ENCODE results near the gene SRGAP3. TPM values are rescaled to one million over a fixed set of nuclear protein-coding genes. Genes with fewer than 3 reads are reported as not detected.

The SRGAP3 gene
- total RNA-seq, 2 experiments from 2014 or later = 1.2 to 1.3 TPM

DNA sequence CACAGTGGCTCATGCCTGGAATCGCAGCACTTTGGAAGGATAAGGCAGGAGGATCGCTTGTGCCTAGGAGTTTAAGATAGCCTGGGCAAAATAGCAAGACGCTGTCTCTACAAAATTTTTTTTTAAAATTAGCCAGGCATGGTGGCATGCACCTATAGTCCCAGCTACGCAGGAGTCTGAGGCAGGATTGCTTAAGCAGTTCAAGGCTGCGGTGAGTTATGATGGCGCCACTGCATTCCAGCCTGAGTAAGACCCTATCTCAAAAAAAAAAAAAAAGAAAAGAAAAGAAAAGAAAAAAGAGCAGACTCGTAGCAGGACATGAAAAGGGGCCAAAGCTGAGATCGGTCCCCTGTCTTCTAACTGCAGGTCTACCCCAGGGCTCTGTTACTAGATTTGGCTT is 18.9 kb downstream of the SRGAP3 start:
- Mint-ChIP-seq H3K36me3 (ENCODE audit: low read depth) (no peaks in the 10 kb centered on the region), H3K27ac (no peak overlapping the region), H3K4me1 (no peaks in the 10 kb centered on the region), H3K9me3 (no peaks in the 10 kb centered on the region), H3K27me3 (peaks cover 41% of the 10 kb centered on the region), H3K4me3 (no peak overlapping the region)
- CTCF ChIA-PET = no interaction called here
- POLR2A ChIA-PET = no interaction called here
- DNase-seq = no peak

DNA sequence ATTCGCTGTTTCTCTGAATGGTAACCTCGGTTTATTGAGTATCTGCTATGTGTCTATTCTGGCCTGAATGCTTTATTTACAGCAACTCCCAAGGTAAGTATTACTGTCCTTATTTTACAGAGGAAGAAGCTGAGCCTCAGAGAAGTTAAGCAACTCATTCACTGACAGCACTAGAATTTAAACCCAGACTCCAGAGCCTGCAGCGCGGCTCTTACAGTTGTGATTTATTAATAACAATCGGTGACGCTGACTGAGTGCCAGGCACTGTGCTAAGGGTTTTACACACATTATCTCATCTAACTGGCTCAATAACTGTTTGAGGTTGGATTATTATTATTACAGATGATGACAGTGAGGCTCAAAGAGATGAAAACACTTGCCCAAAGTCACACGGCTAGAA is 19.6 kb downstream of the SRGAP3 start:
- peaks cover 39% of the 10 kb centered on the region for H3K27me3 Mint-ChIP-seq
- H3K4me3 Mint-ChIP-seq = no peak overlapping the region
- H3K9me3 Mint-ChIP-seq = no peaks in the 10 kb centered on the region
- H3K36me3 Mint-ChIP-seq (ENCODE audit: low read depth) = no peaks in the 10 kb centered on the region
- no peak overlapping the region for H3K27ac Mint-ChIP-seq
- POLR2A ChIA-PET = no interaction called here
- CTCF ChIA-PET = interaction anchor here (1.1 kb wide), 1 partner anchor 18 kb away, joined by 4 read pairs; no protein-coding TSS in a partner anchor
- H3K4me1 Mint-ChIP-seq = peaks cover 3% of the 10 kb centered on the region
- no peak for DNase-seq

DNA sequence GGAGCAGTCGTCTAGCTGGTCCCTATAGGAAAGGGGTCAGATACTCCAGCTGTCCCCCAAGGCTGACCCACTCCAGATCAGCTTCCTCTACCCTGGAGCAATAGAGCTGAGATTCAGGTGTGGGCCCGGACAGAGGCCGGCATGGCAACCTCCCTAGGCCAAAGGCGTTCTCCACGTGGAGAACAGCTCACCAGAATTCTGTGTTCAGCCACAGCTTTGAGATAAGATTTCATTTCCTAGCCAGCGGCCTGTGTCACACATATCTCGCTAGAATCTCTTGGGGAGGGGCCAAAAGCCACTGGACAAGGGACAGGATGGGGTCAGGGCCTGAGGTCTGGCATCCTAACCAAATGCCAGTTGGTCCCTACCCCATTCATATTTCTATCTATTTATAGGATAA is 20.1 kb downstream of the SRGAP3 start:
- Mint-ChIP-seq H3K4me1 (peaks cover 9% of the 10 kb centered on the region), H3K9me3 (no peaks in the 10 kb centered on the region), H3K27me3 (peaks cover 41% of the 10 kb centered on the region), H3K36me3 (ENCODE audit: low read depth) (no peaks in the 10 kb centered on the region), H3K4me3 (no peak overlapping the region), H3K27ac (no peak overlapping the region)
- POLR2A ChIA-PET = no interaction called here
- CTCF ChIA-PET = interaction anchor here (1.1 kb wide), 1 partner anchor 17 kb away, joined by 4 read pairs; no protein-coding TSS in a partner anchor
- DNase-seq = no peak

DNA sequence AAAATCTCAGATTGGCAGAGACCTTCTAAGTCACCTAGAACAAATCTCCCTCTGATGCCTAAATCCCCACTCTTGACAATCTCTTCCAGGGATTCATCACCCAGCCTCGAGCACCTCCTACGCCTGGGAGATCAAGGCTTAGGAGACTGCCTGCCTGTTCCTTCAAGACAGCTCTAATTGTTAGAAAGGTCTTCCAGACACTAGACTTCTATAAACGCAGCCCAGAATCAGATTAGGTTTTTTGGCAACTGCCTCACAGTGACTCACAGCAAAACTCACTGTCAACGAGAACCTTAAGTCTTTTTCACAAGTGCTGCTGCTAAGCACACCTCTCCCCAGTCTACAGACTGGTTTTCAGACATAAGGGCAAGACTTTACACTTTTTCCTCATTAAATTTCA is 23.1 kb downstream of the SRGAP3 start:
- H3K27me3 Mint-ChIP-seq = peaks cover 44% of the 10 kb centered on the region
- no peak overlapping the region for H3K4me3 Mint-ChIP-seq
- DNase-seq = no peak
- no peaks in the 10 kb centered on the region for H3K9me3 Mint-ChIP-seq
- H3K4me1 Mint-ChIP-seq = peaks cover 17% of the 10 kb centered on the region
- H3K36me3 Mint-ChIP-seq (ENCODE audit: low read depth) = no peaks in the 10 kb centered on the region
- POLR2A ChIA-PET = no interaction called here
- H3K27ac Mint-ChIP-seq = no peak overlapping the region
- CTCF ChIA-PET = interaction anchor here (2.2 kb wide), 1 partner anchor 76 kb away, joined by 10 read pairs; no protein-coding TSS in a partner anchor

DNA sequence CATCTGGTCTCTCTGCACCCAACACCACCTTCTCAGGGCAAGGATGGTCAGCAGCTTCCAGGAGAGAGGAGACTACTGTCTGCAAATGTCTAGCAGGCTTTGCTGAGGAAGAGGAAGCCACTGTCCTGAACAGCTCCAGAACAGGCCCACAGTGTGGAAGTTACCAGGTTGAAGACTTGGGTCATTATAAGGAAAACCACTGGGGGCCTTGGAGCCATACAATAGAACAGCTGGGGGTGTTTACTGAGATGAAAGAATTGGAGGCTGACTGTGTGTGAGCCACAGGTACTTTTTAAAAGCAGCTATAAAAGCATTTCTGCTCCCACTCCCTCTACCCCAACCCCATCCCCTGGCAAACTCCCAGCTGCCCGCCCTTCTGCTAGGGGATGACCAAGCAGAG is 24.2 kb downstream of the SRGAP3 start:
- H3K27me3 Mint-ChIP-seq = peaks cover 40% of the 10 kb centered on the region
- CTCF ChIA-PET = interaction anchor here (2.2 kb wide), 1 partner anchor 77 kb away, joined by 10 read pairs; no protein-coding TSS in a partner anchor
- H3K27ac Mint-ChIP-seq = no peak overlapping the region
- POLR2A ChIA-PET = no interaction called here
- H3K9me3 Mint-ChIP-seq = no peaks in the 10 kb centered on the region
- no peaks in the 10 kb centered on the region for H3K36me3 Mint-ChIP-seq (ENCODE audit: low read depth)
- peaks cover 17% of the 10 kb centered on the region for H3K4me1 Mint-ChIP-seq
- no peak for DNase-seq
- H3K4me3 Mint-ChIP-seq = no peak overlapping the region

DNA sequence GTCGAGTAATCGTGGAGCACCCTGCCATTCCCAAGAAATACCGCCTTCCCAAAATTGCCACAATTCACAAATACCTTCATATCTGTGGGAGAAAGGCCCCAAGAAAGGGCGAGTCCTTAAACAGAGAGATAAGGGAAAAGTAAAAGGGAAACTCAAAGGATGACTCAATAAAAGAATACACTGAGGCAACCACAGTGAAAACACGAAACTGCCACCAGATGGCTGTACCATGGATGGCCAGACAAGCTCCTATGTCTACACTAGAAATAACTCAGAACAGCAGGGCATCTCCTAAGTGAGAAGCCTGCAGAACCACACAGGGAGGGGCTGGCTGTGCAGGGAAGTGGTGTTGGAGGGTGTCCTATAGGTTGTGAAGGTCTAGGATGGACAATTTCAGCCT is 25.0 kb downstream of the SRGAP3 start:
- CTCF ChIA-PET = interaction anchor here (2.2 kb wide), 1 partner anchor 78 kb away, joined by 10 read pairs; no protein-coding TSS in a partner anchor
- peak; percentile 22 for DNase-seq
- Mint-ChIP-seq H3K36me3 (ENCODE audit: low read depth) (no peaks in the 10 kb centered on the region), H3K27me3 (peaks cover 43% of the 10 kb centered on the region), H3K27ac (no peak overlapping the region), H3K4me3 (no peak overlapping the region), H3K4me1 (peaks cover 17% of the 10 kb centered on the region), H3K9me3 (no peaks in the 10 kb centered on the region)
- POLR2A ChIA-PET = no interaction called here

DNA sequence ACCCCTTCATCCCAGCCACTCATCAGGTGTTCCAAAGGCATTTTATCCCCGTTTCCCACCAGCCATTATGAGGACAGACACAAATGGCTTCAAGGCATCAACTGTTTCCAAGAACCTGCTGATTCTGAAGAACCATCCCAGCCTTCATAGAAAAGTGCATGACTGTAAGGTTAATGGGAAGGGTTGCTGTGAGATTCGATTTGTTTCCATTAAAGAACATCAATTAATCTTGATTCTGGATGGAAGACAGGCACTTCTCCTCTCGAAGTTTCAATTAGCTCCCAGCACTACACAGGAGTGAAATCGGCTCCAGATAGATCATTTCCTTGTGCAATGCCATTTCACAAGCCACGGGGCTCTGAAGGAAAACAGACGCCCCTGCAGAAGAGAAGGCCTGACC is 25.8 kb downstream of the SRGAP3 start:
- no peaks in the 10 kb centered on the region for H3K36me3 Mint-ChIP-seq (ENCODE audit: low read depth)
- H3K27ac Mint-ChIP-seq = no peak overlapping the region
- ChIA-PET CTCF (no interaction called here), POLR2A (no interaction called here)
- H3K9me3 Mint-ChIP-seq = no peaks in the 10 kb centered on the region
- H3K27me3 Mint-ChIP-seq = peaks cover 43% of the 10 kb centered on the region
- DNase-seq = no peak
- H3K4me3 Mint-ChIP-seq = no peak overlapping the region
- peaks cover 17% of the 10 kb centered on the region for H3K4me1 Mint-ChIP-seq

DNA sequence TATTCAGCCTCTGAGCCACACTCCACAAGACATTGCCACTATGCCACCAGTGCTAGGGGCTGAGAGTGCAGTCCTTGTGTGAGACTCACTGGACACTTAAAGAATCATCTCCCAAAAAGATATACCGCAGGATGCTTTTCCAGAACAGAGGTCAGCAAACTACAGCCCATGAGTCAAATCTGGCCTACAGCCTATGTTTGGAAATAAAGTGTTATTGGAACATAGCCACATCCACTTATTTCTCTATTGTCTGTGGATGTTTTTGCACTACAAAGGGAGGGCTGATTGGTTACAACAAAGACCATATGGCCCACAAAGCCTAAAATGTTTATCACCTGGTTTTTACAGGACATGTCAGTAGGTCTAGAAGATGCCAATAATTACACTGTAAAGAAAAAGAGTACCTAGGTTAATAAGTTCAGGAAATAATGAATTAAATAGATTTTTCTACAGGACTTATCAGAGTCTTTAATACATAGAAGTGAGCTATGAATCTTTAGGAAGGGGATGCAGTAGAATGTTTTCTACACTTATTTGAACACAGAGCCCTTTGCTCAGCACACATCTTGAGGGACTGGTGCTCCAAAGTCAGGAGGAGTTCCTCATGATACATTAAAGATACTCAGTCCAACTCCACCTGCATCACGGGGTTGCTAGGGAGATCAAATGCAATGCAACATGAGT is 26.3 kb downstream of the SRGAP3 start:
- Mint-ChIP-seq H3K27ac (no peak overlapping the region), H3K36me3 (ENCODE audit: low read depth) (no peaks in the 10 kb centered on the region), H3K4me3 (no peak overlapping the region), H3K4me1 (peaks cover 17% of the 10 kb centered on the region), H3K27me3 (peaks cover 41% of the 10 kb centered on the region), H3K9me3 (no peaks in the 10 kb centered on the region)
- ChIA-PET POLR2A (no interaction called here), CTCF (no interaction called here)
- no peak for DNase-seq

DNA sequence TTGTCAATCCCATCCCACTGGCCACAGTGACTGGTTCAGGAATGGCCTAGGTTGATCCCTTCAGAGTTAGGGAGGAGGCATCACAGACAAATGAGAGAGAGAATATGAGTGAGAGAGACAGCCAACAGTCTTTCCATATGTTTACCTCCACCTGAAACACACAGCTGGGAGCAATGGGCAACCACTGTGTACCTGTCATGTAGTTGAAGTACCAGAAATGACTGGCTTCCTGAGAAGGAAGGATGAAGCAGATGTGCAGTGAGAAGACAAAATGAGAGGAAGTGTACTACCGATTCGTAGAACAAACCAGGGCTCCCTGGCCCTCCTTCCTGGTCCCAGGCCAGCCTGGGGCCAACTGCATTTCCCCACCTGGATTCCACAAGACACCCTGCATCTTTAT is 27.4 kb downstream of the SRGAP3 start:
- Mint-ChIP-seq H3K36me3 (ENCODE audit: low read depth) (no peaks in the 10 kb centered on the region), H3K4me3 (no peak overlapping the region), H3K9me3 (no peaks in the 10 kb centered on the region), H3K4me1 (peaks cover 17% of the 10 kb centered on the region), H3K27ac (no peak overlapping the region), H3K27me3 (peaks cover 36% of the 10 kb centered on the region)
- POLR2A ChIA-PET = no interaction called here
- no peak for DNase-seq
- CTCF ChIA-PET = no interaction called here

DNA sequence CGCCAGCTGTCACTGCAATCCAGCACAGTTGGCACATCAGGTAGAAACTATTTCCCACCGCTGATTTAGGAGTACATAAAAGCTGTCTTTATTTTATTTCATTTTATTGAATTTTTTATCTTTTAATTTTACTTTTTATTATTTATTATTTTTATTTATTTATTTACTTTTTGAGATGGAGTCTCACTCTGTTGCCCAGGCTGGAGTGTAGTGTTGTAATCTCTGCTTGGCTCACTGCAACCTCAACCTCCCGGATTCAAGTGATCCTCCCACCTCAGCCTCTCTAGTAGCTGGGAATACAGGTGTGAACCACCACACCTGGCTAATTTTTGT is 31.0 kb downstream of the SRGAP3 start:
- CTCF ChIA-PET = no interaction called here
- Mint-ChIP-seq H3K27me3 (peaks cover 23% of the 10 kb centered on the region), H3K36me3 (ENCODE audit: low read depth) (no peaks in the 10 kb centered on the region), H3K4me3 (no peak overlapping the region), H3K9me3 (no peaks in the 10 kb centered on the region), H3K27ac (no peak overlapping the region), H3K4me1 (peaks cover 3% of the 10 kb centered on the region)
- no peak for DNase-seq
- POLR2A ChIA-PET = no interaction called here

DNA sequence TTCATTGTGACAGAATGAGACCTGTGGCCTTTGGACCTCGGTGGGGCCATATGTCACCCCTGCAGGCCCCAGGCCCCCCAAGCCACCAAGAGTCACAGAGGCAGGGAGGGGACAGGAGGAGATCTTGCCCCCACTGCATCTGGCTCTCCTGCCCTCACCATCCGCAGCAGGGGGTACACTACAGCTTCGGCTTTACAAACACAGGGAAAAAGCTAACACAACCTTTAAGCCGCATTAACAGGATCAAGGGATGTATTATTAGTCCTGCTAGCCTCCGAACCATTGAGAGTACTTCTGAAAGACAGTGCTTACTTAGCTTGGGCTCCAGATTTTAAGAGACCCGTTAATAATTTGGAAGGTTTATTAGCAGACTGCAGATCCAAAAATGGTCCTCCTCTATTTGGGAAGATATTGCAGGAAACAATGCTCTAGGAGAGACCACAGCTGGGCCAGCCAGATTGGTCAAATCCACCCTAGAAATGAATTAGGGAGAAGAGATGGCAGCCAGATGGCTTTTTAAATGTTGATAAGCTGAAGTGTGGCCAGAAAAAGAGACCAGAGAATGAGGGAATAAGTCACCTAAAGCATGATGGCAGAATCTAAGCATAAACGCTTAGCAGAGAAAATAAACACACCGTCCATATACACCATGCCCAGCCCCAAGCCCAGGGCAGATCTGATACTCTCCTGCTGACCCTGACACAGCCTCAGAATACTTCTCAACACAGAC is 31.5 kb downstream of the SRGAP3 start:
- no peaks in the 10 kb centered on the region for H3K36me3 Mint-ChIP-seq (ENCODE audit: low read depth)
- ChIA-PET POLR2A (no interaction called here), CTCF (no interaction called here)
- peaks cover 18% of the 10 kb centered on the region for H3K27me3 Mint-ChIP-seq
- no peaks in the 10 kb centered on the region for H3K9me3 Mint-ChIP-seq
- H3K4me3 Mint-ChIP-seq = no peak overlapping the region
- no peak for DNase-seq
- peaks cover 3% of the 10 kb centered on the region for H3K4me1 Mint-ChIP-seq
- no peak overlapping the region for H3K27ac Mint-ChIP-seq

DNA sequence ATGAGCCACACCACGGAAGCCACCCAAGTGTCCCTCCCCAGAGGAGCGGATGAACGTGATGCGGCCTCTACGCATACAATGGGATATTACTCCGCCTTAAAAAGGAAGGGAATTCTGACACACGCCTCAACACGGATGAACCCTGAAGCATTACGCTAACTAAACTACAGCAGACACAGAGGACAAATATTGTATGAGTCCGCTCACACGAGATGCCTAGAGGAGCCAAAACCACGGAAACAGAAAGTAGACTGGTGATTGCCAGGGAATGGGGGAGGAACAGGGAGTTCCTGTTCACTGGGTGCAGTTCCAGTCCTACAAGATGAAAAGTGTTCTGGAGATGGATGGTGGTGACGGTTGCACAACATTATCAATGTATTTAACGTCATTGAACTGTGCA is 32.7 kb downstream of the SRGAP3 start:
- H3K9me3 Mint-ChIP-seq = no peaks in the 10 kb centered on the region
- H3K4me3 Mint-ChIP-seq = no peak overlapping the region
- no peak overlapping the region for H3K27ac Mint-ChIP-seq
- no peak for DNase-seq
- POLR2A ChIA-PET = no interaction called here
- H3K36me3 Mint-ChIP-seq (ENCODE audit: low read depth) = no peaks in the 10 kb centered on the region
- no peaks in the 10 kb centered on the region for H3K4me1 Mint-ChIP-seq
- CTCF ChIA-PET = no interaction called here
- H3K27me3 Mint-ChIP-seq = peaks cover 8% of the 10 kb centered on the region

DNA sequence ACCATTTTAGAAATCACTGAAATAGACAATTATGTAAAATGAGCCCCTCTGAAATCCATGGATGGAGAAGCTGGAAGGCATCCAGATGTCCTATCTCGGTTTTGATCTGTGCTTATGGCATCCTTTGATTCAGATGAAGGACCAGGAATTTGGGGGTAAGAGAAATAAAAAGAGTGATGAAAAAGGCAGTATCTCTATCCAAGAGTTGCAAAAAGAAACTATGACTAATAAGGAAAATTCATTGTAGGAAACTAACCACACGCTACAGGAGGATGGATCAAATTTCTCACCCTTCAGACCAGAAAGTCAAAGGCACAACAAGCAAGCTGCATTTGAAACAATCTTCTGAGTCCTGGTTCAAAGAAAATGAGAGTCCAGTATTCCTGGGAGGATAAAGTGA is 34.8 kb downstream of the SRGAP3 start:
- ChIA-PET POLR2A (no interaction called here), CTCF (interaction anchor here (0.6 kb wide), 1 partner anchor 43 kb away, joined by 5 read pairs; no protein-coding TSS in a partner anchor)
- H3K4me1 Mint-ChIP-seq = no peaks in the 10 kb centered on the region
- H3K4me3 Mint-ChIP-seq = no peak overlapping the region
- peaks cover 4% of the 10 kb centered on the region for H3K27me3 Mint-ChIP-seq
- H3K27ac Mint-ChIP-seq = no peak overlapping the region
- H3K9me3 Mint-ChIP-seq = no peaks in the 10 kb centered on the region
- no peaks in the 10 kb centered on the region for H3K36me3 Mint-ChIP-seq (ENCODE audit: low read depth)
- no peak for DNase-seq

DNA sequence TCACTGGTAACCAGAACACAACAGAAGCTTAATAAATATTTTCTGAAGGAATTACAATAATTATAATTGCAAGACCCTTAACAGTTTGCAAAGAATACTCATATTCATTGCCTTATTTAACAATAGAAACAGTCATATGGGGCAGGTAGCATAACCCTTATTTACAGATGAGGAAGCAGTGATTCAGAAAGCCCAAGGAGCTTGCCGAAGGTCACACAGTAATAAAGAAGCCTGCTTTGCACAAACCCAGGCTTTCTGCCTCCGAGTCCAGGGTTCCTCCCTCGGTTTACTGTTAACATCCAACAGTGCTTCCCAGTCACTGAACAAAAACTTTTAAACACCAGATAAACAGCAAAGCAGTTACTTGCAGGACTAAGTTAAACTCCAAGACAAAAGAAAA is 35.3 kb downstream of the SRGAP3 start:
- POLR2A ChIA-PET = no interaction called here
- Mint-ChIP-seq H3K27ac (no peak overlapping the region), H3K4me3 (no peak overlapping the region), H3K9me3 (no peaks in the 10 kb centered on the region), H3K27me3 (peaks cover 4% of the 10 kb centered on the region), H3K36me3 (ENCODE audit: low read depth) (no peaks in the 10 kb centered on the region), H3K4me1 (no peaks in the 10 kb centered on the region)
- DNase-seq = no peak
- CTCF ChIA-PET = no interaction called here
